SU-DHL-6 (cell line): ENCODE data around the gene PDE4D.

ENCODE experiments used
- EZH2phosphoT487 ChIP-seq: fragments of 200-600 bp; sonication (generic), shearing (Covaris generic); conservative IDR thresholded peaks from 2 replicates; pipeline ENCODE4 v1.6.1; 2018; ENCODE audit warnings: mild to moderate bottlenecking, antibody characterized with exemption, low read length, moderate library complexity, mixed read lengths
- TF ChIP-seq, protein P1 (sequence below): fragments of 200-600 bp; sonication (generic); IDR thresholded peaks from one replicate; pipeline ENCODE4 v1.5.1; 2017; ENCODE audit warnings: antibody characterized with exemption, mild to moderate bottlenecking, low read length, moderate library complexity; ENCODE audit not compliant: insufficient read depth, poor library complexity, severe bottlenecking

DNA sequence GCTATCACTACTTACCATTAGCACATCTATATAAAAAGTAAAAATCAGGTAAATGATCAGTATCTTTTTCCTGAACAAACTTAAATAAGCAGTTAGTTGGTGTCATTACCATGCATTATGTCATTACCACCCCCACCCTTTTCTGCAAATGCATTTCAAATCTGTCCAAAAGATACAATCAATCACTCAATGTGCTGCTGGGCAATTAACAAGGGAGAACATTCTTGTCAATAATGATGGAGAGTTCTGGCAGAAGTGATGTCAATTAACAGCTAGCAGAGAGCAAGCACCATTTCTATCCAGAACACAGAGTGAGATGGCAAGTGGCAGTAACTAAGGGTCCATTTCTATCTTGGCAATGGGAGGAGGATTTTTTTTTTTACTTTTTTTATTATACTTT, 3.5 kb upstream of the PDE4D start:
- TF ChIP-seq, protein P1, sequence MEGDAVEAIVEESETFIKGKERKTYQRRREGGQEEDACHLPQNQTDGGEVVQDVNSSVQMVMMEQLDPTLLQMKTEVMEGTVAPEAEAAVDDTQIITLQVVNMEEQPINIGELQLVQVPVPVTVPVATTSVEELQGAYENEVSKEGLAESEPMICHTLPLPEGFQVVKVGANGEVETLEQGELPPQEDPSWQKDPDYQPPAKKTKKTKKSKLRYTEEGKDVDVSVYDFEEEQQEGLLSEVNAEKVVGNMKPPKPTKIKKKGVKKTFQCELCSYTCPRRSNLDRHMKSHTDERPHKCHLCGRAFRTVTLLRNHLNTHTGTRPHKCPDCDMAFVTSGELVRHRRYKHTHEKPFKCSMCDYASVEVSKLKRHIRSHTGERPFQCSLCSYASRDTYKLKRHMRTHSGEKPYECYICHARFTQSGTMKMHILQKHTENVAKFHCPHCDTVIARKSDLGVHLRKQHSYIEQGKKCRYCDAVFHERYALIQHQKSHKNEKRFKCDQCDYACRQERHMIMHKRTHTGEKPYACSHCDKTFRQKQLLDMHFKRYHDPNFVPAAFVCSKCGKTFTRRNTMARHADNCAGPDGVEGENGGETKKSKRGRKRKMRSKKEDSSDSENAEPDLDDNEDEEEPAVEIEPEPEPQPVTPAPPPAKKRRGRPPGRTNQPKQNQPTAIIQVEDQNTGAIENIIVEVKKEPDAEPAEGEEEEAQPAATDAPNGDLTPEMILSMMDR: no peak
- TF ChIP-seq EZH2phosphoT487: no peak
